ENCODE results near the gene ADAMTS6.

The ADAMTS6 gene

GRCh38 chr5:65103756-65104440 lies 377.8 kb downstream of the ADAMTS6 start:
- TF ChIP-seq TCF12 (IDR thresholded peaks at IDR 0.05; ENCODE audit: low read depth) (no peak), USF1 (IDR thresholded peaks at IDR 0.05) (no peak)

GRCh38 chr5:65102976-65103711 lies 378.6 kb downstream of the ADAMTS6 start:
- TF ChIP-seq NFIC (IDR thresholded peaks at IDR 0.05) (no peak), YY1 (IDR thresholded peaks at IDR 0.05; ENCODE audit: low read depth) (no peak), FOXM1 (IDR thresholded peaks at IDR 0.05; ENCODE audit: borderline replicate concordance, low read depth) (no peak), ZBTB7A (IDR thresholded peaks at IDR 0.05; ENCODE audit: low read depth) (no peak), REST (IDR thresholded peaks at IDR 0.05; ENCODE audit: low read depth) (no peak), EP300 (IDR thresholded peaks at IDR 0.05; ENCODE audit: borderline replicate concordance) (no peak), TAF1 (IDR thresholded peaks at IDR 0.05; ENCODE audit: low read depth) (no peak), CREB1 (IDR thresholded peaks at IDR 0.05; ENCODE audit: low read depth) (no peak), USF1 (IDR thresholded peaks at IDR 0.05) (no peak), EGR1 (IDR thresholded peaks at IDR 0.05) (no peak), TCF12 (IDR thresholded peaks at IDR 0.05; ENCODE audit: low read depth) (no peak), CEBPB (IDR thresholded peaks at IDR 0.05) (no peak), TEAD4 (IDR thresholded peaks at IDR 0.05) (no peak), MAX (IDR thresholded peaks at IDR 0.05) (no peak), RAD21 (IDR thresholded peaks at IDR 0.05; ENCODE audit: low read depth) (no peak)

- TF ChIP-seq REST (IDR thresholded peaks at IDR 0.05; ENCODE audit: low read depth) (no peak), TEAD4 (IDR thresholded peaks at IDR 0.05) (no peak), TAF1 (IDR thresholded peaks at IDR 0.05; ENCODE audit: low read depth) (no peak), EP300 (IDR thresholded peaks at IDR 0.05; ENCODE audit: borderline replicate concordance) (no peak), MAX (IDR thresholded peaks at IDR 0.05) (no peak), EGR1 (IDR thresholded peaks at IDR 0.05) (no peak), ZBTB7A (IDR thresholded peaks at IDR 0.05; ENCODE audit: low read depth) (no peak), NFIC (IDR thresholded peaks at IDR 0.05) (no peak), YY1 (IDR thresholded peaks at IDR 0.05; ENCODE audit: low read depth) (no peak), RAD21 (IDR thresholded peaks at IDR 0.05; ENCODE audit: low read depth) (no peak), CREB1 (IDR thresholded peaks at IDR 0.05; ENCODE audit: low read depth) (no peak), FOXM1 (IDR thresholded peaks at IDR 0.05; ENCODE audit: borderline replicate concordance, low read depth) (no peak), CEBPB (IDR thresholded peaks at IDR 0.05) (no peak), TCF12 (IDR thresholded peaks at IDR 0.05; ENCODE audit: low read depth) (no peak), USF1 (IDR thresholded peaks at IDR 0.05) (no peak)
Observed at GRCh38 chr5:65102371-65102975, 379.2 kb downstream of the ADAMTS6 start.

GRCh38 chr5:65101632-65102100 lies 380.1 kb downstream of the ADAMTS6 start:
- TF ChIP-seq RAD21 (IDR thresholded peaks at IDR 0.05; ENCODE audit: low read depth) (no peak), ZBTB7A (IDR thresholded peaks at IDR 0.05; ENCODE audit: low read depth) (no peak), CEBPB (IDR thresholded peaks at IDR 0.05) (no peak), YY1 (IDR thresholded peaks at IDR 0.05; ENCODE audit: low read depth) (no peak), TEAD4 (IDR thresholded peaks at IDR 0.05) (no peak), EP300 (IDR thresholded peaks at IDR 0.05; ENCODE audit: borderline replicate concordance) (no peak), FOXM1 (IDR thresholded peaks at IDR 0.05; ENCODE audit: borderline replicate concordance, low read depth) (no peak), TCF12 (IDR thresholded peaks at IDR 0.05; ENCODE audit: low read depth) (no peak)

Measured in Ishikawa (cell line).